NCI-H2171 (cell line): ENCODE measurements around the gene EIF4G2.
"Not testable (repeated sequence)": the region's sequence is repeated elsewhere in the genome, so short reads cannot be mapped to it uniquely, and the experiment has no call there.

Experiments
- DNase-seq: peaks from one replicate; lab custom pipeline; 2025; lab: John Stamatoyannopoulos, UW

Gene EIF4G2

DNA sequence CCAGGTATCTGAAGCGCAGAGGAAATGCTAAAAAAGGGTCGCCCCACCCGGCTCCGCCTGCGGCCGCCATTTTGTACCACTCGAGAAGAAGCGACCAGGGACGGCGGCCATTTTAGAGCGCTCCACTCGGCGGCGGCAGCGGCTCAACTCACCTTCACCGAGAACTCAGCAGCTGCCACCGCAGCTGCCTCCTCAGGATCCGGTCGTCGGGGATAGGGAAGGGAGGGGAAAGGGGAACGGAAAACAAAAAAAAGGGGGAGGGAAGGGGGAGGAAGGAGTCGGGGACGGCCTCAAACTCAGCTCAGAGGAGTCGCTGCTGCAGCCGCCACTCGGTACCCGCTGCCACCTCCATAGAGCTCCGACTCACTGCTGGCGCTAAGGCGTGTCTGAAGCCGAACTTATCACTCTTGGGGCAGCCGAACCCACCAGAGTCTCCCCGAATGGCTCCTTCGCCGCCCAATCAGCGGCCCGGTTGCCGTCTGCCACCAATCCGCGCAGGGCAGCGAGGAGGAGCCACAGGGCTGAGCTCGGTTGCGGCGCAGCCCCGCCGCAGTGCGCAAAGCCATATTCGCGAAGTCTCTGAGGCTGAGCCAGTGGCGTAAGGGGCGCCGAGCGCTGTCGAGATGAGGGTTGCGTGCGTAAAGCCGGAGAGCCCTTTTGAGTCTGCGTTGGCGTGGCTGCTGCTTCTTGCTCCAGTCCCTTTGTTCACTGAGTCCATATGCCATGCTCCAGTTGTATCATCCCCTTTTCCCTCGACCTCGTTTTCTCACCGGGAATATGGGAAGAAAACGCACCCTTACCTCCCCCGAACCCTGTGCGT, at the start of gene EIF4G2:
TSS of gene EIF4G2 (minus strand) at position 374 of the 820 bp plus-strand sequence.
- peak; percentile 85 for DNase-seq

DNA sequence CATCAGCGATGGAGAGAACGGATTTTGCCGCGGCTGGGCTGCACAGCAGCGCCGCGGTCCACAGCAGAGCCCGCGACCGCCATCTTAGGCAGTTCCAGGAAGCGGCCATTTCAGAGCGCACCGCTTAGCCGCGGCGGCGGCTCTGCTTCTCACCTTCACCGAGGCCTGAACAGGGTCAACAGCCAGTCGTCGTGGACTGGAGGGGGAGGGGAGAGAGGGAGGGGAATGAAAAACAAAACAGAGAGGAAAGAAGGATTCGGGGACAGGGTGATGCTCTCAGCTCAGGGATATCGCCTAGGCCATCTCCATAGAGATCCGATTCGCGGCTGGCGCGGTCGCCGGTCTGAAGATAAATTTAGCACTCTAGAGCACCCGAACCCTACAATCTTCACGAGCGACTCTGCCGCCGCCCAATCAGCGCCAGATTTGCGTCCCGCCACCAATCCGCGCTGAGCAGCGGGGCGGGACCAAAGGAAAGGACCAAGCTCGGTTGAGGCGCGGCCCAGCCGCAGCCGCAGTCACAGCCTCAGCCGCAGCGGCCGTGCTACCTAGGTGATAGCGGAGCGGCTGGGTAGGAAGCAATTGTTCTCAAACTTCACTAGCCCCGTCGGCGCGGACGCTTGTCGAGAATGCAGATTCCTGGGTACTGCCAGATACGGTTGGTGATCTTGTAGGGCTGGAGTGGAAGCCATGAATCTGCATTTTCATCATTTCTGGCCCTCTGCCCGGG, 49.1 kb upstream of the EIF4G2 start, which contains the start of gene ZBED5:
TSS of gene ZBED5 (minus strand) at position 345 of the 730 bp plus-strand sequence. CDS start 3,108 bp downstream, outside the sequence.
- peak; percentile 88 for DNase-seq

DNA sequence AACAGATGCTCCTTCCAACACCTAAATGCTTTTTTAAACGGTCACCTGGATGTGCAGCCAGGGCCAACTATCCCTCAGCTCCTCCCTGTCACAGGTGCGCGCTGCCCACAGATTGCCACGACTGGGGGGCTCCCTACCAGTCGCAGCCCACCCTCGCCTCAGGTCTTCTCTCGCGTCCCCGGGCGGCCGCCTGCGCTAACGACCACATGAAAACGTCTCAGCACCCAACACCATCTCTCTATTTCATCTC, 48.7 kb upstream of the EIF4G2 start:
- DNase-seq, result no peak

DNA sequence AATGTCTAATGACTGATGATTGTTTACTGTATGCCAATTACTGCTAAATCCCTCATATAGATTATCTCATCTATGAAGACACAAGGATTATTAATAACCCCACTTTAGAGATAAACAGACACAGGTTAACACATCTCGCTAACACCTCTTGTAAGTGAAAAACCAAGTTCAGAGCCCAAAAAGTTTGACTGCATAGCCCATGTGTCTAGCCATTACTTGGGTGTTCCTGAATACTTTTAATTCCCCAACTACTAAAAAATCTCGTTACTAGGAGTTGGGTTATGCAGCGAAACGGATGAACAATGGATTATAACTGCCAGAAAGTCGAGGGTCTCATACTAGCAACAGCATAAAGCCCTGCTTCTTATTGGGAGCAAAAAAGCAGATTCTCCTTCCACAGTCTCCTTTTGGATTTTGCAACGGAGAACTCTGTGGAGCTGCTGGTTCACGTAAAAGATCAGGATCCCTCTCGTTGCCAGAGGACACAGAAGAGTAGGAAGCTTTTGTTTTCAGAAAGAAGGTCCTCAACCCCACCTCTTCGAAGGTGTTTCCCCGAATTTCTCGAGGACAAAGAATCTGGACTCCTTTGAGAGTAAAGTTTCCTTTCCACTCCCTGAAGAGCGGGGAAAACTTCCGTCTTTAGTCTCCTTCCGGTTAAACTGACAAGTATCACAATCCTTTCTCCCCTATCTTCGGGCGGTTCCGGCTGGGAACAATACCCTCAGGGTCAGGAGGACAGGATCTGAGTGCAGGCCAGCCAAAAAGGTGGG, 48.1 kb upstream of the EIF4G2 start:
- DNase-seq, result no peak

DNA sequence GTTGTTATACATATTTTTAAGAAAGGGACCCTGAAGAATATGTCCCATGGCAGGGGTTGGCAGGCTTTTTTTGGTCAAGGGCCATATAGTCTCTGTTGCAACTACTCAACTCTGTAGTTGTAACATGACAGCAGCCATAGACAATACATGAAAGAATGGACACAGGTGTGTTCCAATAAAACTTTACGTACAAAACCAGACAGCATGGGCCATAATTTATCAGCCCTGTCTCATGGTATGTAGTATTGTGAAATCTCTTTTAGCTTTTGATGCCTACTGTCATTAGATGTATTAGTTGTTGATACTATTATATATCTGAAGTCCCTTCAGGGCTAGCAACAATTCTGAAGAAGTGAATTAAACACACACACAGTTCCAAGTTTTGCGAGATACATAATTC, 46.6 kb upstream of the EIF4G2 start:
- DNase-seq, result no peak

DNA sequence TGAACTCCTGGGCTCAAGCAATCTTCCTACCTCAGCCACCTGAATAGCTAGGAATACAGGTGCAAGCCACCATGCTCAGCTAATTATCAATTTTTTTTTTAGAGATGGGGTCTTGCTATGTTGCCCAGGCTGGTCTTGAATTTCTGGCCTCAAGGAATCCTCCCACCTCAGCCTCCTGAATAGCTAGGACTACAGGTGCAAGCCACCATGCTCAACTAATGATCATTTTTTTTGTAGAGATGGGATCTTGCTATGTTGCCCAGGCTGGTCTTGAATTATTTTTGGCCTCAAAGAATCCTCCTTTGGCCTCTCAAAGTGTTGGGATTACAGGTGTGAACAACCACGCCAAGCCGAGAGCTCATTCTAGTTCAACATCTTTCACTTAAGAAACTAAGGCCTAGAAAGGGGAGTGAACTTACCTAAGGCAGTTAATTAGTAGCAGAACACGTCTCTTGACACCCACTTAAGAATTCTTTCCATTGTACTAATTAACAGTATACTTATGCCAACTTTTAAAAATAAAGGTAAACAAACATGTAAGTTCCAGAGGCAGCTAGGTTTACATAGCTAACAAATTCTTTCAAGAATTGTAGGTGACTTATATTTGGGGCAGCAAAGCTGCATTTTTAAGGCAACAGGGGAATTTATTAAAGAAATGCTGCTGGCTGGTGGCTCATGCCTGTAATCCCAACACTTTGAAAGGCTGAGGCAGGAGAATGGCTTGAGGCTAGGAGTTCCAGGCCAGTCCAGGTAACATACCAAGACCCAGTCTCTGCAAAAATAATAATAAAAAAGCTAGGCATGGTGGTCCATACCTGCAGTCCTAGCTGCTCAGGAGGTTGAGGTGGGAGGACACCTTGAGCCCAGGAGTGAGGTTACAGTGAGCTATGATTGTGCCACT, 39.5 kb upstream of the EIF4G2 start:
- no peak for DNase-seq

DNA sequence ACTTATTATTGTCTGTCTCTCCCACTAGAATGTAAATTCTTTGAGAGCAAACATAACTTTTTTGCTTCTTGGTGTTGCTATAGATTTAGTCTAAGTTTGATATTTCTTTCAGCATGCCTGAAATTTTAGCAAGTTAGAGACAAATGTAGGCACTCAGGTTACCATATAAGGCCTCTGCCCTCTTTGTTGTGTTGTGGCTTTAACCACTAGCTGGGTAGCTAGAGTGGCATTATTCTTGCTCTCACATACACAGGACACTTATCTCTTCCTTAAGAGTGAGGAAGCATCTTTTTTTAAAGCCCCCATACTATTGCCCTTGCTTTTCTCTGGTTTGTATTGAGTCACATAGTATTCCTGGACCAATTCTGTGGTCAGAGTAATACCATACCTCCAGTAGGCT, 37.9 kb upstream of the EIF4G2 start:
- DNase-seq, result no peak

DNA sequence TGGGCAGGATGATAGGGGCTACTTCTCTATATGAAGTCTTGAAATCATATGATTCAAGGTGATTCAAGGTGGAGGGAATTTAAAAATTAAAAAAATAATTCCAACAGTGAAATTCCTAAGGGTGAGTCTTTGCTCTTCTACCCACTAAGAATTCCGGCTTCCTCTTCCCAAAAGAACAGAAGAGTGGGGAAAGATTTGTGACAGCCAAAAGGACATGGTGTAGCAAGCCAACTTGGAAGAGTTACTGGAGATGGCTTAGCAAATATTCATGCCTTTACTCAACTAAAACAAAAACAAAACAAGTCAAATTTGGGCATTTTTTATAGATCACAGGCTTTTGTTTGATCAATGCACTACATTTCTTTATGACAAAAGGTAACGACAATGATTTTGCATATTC, 36.9 kb upstream of the EIF4G2 start:
- no peak for DNase-seq

DNA sequence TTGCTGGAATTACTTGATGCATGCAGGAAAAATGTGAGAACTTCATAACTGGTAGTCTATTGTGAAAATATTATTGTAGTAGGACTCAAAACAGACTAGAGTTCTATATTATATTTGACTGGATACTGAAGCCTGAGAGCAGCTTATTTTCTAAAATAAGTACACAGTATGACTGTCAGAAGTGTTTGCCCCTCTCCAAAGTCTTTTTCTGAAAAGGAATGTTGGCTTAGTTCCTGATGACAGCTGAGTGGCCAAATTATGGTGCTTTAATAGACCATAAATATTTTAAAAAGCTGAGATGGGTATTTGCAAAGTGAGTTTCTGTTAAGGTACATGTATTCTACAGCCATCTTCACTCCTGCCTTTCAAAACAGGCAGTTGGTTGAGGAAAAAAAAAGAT, 36.1 kb upstream of the EIF4G2 start:
- DNase-seq, result no peak

DNA sequence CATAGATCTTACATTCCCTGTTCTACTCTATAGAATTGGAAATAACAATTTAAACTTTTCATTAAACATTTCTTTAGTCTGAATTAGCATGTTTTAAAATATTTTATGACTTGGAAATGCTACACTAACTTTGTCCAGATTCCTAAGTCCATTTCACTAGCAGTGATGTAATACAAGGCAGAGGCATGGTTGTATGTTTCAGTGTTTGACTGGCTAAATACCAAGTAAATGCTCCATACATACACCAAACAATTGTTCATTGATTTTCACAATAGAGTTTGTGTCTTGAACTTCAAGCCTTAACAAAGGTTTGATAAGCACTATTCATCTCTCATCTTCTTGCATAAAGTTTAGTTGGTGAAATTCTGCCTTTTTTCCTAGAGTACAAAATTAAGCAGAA, 35.6 kb upstream of the EIF4G2 start:
- DNase-seq, result no peak

DNA sequence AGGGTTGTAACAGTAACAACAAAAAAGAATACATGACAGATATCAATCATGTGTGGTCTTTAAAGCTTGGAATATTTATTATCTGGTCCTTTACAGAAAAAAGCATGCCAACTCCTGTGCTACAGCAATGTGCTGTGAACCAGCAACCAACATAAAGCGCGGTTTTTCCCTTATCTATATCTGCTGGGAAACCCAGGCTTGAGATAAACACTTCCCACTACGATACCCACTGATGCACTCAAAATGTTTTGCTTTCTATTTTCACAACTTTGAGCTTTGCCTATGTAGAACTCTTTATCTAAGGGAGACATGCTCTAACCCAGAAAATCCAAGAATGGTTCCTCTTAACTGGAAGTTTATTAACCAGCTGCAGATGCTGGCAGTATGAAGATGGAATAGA, 30.2 kb upstream of the EIF4G2 start:
- no peak for DNase-seq

DNA sequence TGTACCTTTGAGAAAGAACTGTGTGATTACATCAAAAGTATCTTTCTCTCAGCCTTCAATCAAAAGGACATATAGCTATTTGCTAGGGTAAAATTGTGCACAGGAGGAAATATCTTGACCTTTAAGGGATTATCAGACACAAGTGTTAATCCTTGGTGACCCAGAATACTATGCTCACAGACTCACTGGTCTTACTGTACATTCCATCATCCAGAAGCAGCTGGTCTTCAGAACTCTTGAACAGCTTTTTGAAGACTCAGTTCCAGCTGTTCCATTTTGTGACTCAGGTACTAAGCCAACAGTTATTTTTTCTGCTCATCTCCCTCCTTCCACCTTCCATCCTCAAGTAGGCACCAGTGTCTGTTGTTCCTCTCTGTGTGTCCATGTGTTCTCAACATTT, 29.4 kb upstream of the EIF4G2 start:
- no peak for DNase-seq

DNA sequence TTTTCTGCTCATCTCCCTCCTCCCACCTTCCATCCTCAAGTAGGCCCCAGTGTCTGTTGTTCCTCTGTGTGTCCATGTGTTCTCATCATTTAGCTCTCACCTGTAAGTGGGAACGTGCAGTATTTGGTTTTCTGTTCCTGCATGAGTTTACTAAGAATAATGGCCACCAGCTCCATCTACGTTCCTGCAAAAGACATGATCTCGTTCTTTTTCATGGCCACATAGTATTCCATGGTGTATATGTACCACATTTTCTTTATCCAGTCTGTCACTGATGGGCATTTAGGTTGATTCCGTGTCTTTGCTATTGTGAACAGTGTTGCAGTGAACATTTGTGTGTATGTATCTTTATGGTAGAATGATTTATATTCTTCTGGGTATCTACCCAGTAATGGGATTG, 28.2 kb upstream of the EIF4G2 start:
- not testable (repeated sequence) for DNase-seq

DNA sequence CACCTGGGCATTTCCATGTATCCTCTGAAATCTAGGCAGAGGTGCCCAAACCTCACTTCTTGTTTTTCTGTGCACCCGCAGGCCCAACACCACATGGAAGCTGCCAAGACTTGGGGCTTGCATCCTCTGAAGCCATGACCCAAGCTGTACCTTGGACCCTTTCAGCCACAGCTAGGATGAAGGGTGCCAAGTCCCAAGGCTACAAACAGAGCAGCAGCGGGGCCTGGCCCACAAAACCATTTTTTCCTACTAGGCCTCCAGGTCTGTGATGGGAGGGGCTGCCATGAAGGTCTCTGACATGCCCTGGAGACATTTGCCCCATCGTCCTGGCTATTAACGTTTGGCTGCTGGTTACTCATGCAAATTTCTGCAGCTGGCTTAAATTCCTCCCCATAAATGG, 20.4 kb upstream of the EIF4G2 start:
- no peak for DNase-seq

DNA sequence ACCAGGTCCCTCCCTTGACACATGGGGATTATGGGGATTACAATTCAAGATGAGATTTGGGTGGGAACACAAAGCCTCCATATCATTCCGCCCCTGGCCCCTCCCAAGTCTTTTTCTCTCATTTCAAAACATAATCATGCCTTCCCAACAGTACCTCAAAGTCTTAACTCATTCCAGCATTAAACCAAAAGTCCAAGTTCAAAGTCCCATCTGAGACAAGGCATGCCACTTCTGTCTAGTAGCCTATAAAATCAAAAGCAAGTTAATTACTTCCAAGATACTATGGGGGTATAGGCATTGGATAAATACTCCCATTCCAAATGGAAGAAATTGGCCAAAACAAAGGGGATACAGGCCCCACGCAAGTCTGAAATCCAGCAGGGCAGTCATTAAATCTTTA, 19.7 kb upstream of the EIF4G2 start:
- no peak for DNase-seq

DNA sequence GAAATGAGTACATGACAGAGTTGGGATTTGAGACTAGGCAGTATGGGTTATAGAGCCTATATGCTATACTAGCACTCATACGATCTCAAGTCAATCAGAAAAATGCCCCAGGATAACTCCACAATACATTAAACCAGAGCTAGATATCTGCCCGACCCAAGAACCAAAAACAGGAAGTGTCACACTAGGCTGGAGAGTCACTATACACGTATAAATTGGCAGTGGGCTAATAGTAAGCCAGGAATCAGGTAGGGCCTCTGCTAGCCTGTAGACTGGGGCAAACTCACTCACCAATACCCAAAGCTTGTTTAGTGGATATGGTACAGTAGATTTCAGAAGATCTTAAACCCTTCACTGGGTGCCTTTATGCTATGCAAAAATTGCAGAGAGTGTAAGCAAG, 16.2 kb upstream of the EIF4G2 start:
- no peak for DNase-seq

DNA sequence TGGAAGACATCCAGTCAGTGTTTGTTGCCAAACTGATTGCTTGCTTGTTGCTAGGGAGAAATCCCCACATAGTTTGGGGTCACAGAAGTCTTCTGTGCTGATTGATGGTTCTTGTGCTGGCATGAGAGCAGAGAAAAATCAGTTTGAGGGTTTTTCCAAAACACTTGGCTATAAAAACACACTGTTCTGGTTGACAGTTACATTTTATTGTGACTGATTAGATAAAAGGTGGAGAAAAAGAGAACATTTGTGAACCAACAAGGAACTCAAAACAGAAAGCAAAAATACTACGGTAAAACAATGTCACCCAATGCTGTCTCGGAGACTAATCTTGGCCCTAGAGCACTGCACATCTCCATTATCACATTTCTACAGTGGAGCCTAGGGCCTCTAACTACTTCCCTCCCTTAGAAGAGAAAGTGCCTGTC, 14.4 kb upstream of the EIF4G2 start:
- no peak for DNase-seq

DNA sequence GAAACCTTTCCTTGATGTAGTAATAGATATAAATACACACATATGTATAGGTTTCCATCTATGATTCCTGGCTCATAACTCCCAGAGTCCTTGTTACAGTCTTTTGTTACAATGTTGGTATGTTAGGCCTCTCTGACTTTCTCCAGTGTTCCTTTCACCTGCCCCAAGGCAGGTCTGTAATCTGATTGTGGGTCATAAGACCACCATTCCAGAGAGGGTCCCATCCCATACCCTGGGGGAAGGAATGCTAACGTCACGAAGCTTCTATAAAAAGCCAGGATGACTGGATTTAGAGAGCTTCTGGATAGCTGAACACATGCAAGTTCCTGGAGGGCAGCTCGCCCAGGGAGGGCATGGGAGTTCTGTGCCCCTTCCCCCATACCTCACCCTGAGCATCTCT, 13.8 kb upstream of the EIF4G2 start:
- DNase-seq, result not testable (repeated sequence)

DNA sequence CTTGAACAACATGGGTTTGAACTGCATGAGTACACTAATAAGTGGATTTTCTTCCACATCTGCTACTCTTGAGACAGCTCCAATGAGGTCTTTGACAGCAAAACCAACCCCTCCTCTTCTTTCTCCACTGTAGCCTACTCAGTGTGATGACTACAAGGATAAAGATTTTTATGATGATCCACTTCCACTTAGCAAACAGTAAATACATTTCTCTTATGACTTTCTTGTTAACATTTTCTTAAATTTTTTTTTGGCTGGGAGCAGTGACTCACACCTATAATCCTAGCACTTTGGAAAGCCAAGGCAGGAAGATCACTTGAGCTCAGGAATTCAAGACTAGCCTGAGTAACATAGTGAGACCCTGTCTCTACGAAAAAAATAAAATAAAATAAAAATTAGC, 9.9 kb upstream of the EIF4G2 start:
- DNase-seq, result no peak

DNA sequence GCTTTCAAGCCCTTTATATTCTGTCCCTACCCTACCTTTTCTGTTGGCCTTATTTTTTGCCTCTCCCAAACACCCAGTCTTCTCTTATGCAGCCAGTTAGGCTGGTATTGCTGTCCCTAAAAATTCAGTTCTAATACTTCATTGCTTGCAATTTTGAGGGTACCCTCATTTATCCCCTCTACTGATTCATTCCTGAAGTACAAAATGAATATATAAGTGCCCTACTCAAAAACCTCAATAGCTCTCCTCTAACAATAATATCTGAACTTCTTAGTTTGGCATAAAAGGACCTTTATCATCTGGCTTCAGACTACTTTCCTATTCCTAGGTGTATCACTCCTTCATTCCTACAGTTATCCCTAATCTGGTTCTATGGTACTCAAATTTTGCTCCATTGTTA, 5.2 kb upstream of the EIF4G2 start:
- DNase-seq, result no peak

DNA sequence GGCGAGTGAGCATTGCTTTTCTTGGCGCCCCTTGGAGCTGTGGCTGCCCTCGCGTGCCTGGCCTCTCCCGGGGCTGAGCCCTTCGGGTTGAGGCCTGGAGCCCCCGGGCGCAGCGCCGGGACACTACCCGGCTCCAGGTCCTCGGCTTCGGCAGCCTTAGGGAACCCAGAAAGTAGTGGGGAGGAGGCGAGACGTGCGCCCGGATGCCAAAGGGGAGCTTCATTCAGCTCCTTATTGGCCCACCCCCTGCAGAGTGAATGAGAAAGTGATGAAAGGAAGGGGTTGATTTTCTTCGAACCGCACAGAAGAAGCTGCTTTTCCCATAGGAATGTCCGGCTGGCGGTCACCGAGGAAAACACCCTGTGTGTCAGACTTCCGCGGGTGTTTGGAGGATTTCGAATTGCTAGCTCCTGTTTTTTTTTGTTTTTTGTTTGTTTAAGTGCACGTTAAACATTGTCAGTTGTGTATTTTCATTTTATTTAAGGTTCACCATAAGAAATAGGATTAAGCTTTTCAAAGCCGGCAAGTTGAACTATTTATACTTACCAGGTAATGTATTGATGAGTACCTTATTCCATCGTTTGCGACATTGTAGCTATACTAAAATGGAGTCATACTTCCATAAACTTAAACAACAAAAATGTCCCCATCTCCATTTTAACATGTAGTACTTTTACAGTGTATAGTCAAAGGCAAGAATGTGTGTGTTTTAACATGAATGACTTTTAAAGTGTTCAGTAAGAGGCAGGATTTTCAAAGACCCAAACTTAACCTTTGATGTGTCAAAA, 841 bp upstream of the EIF4G2 start:
- DNase-seq, result no peak
